Naive thymus-derived CD8-positive, alpha-beta T cell (primary cell): Measurements from ENCODE around the gene KLHDC9. TPM values are rescaled to one million over a fixed set of nuclear protein-coding genes. Genes with fewer than 3 reads are reported as not detected.

ENCODE experiments used
- ATAC-seq, 2 donors: fragments of 150-1000 bp; cut with Tn5 transposase in 1 of 2; sonication (Bioruptor Pico), chemical (Tn5 transposase) in 1 of 2; 1 replicate in 1 of 2; 2 replicates in 1 of 2; pipeline ENCODE4 v1.10.0; 2021; ENCODE audit warnings: mild to moderate bottlenecking in 2 of 2, moderate library complexity in 2 of 2
- POLR2A ChIA-PET: fragments of 350-600 bp; sonication (Branson Sonifier 250); formaldehyde crosslinking; loops from one replicate; lab custom pipeline; 2021; ENCODE audit warnings: antibody characterized with exemption; lab: Charles Lee
- DNase-seq, 10 donors: peaks; one replicate each; pipeline versions ENCODE4 v3.0.0 to v3.0.0-alpha.2; 2020 to 2022
- H3K27ac Mint-ChIP-seq, 10 donors: one replicate each; pipeline ENCODE4 v1.8.0; 2020 to 2022; ENCODE audit warnings: mild to moderate bottlenecking in 10 of 10, mixed read lengths in 10 of 10, moderate library complexity in 4 of 10, inconsistent platforms in 1 of 10
- H3K27me3 Mint-ChIP-seq, 5 donors: one replicate each; pipeline ENCODE4 v1.8.0; 2021 to 2022; ENCODE audit warnings: mixed read lengths in 5 of 5
- H3K36me3 Mint-ChIP-seq, 3 donors: one replicate each; pipeline ENCODE4 v1.8.0; 2020 to 2022; ENCODE audit warnings: mixed read lengths in 3 of 3, mild to moderate bottlenecking in 2 of 3, inconsistent platforms in 1 of 3
- H3K4me1 Mint-ChIP-seq, 4 donors: one replicate each; pipeline ENCODE4 v1.8.0; 2021 to 2022; ENCODE audit warnings: mixed read lengths in 4 of 4
- H3K4me3 Mint-ChIP-seq, 10 donors: one replicate each; pipeline ENCODE4 v1.8.0; 2020 to 2022; ENCODE audit warnings: mild to moderate bottlenecking in 10 of 10, mixed read lengths in 10 of 10, moderate library complexity in 6 of 10, inconsistent platforms in 1 of 10
- H3K9me3 Mint-ChIP-seq, 9 donors: one replicate each; pipeline ENCODE4 v1.8.0; 2020 to 2022; ENCODE audit warnings: mixed read lengths in 9 of 9, mild to moderate bottlenecking in 3 of 9, inconsistent platforms in 1 of 9, moderate library complexity in 1 of 9
- polyA plus RNA-seq, 3 donors: library from polyadenylated mRNA; unstranded; fragments of 300-500 nt; fragmentation: Illumina TruSeq; gene quantifications; one replicate each; pipeline ENCODE4 v1.2.3, GENCODE V29; 2021
- total RNA-seq, 8 experiments: library from RNA in 2 of 8; stranded (reverse) in 2 of 8; gene quantifications; one replicate each; pipeline ENCODE4 v1.2.3 and lab custom pipeline; 2021 to 2026

Gene KLHDC9
- total and polyA plus RNA-seq, 5 experiments from 2014 or later: 0.30 to 1.5 (median 0.62) TPM

DNA sequence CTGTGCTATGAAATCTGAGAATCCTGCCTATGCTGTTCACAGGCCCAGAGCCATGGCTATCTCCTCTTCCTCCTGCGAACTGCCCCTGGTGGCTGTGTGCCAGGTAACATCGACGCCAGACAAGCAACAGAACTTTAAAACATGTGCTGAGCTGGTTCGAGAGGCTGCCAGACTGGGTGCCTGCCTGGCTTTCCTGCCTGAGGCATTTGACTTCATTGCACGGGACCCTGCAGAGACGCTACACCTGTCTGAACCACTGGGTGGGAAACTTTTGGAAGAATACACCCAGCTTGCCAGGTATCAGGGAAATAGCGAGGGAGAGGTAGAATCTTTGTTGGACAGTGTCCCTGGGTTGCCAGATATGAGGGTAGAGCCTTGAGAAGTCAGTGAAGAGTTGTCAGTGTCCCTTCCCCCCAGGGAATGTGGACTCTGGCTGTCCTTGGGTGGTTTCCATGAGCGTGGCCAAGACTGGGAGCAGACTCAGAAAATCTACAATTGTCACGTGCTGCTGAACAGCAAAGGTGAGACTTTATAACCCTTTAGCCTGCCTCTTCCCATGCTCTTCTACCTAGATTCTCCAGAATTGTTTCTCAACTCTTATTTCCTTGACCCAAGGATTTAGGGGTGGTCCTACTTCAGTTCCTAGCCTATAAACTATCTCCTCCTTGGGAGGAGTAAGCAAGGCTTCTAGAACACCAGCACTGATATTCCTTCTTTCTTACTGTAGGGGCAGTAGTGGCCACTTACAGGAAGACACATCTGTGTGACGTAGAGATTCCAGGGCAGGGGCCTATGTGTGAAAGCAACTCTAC is 21.1 kb downstream of the KLHDC9 start:
- Mint-ChIP-seq H3K4me1 (peaks cover 22 to 80% (median 54%) of the 10 kb centered on the region in 4 donors), H3K9me3 (no peaks in the 10 kb centered on the region), H3K27me3 (no peaks in the 10 kb centered on the region), H3K4me3 (peak overlapping the region; percentile 91 to 97 (median 95)), H3K27ac (peak overlapping the region; percentile 77 to 98 (median 94)), H3K36me3 (peaks cover 0 to 43% (median 4%) of the 10 kb centered on the region in 3 donors)
- peak; percentile 47 to 62 for ATAC-seq
- POLR2A ChIA-PET: interaction anchor here (0.6 to 2.4 kb wide), 4 partner anchors 9 to 272 kb away, joined by 3 to 12 read pairs (median 6); no protein-coding TSS in a partner anchor
- peak; percentile 17 to 73 (median 51) for DNase-seq

DNA sequence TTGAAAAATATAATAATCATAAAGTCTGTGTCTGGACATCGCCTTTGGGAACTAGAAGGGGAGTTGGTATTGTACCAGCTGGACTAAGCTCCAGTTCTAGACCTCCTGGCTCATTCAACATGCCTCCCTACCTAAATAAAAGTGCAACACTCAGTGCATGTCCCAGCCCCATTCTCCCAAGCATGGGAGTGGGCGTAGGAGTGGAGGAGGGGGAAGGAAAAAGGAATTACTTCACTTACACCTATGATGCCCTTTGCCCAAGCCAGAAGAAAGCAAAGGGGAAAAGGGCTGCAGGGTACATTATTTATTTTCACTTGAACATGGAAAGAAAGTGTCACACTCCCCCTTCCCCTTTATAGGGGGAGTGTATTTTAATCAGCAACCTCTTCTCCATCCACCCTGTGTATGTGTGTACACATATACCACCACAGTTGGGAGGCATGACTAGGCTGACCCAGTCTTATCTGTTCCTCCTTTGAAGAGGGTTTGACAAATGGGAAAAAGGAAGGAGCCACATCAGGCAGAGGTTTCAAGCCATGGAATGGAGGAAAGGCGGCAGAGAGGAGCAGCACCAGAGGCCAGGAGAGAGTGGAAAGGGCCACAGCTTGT is 23.0 kb downstream of the KLHDC9 start:
- Mint-ChIP-seq H3K27ac (peak overlapping the region in 6 of 10 donors; percentile 1 to 80 (median 30)), H3K4me1 (peaks cover 21 to 68% (median 42%) of the 10 kb centered on the region in 4 donors), H3K36me3 (peaks cover 0 to 56% (median 8%) of the 10 kb centered on the region in 3 donors), H3K4me3 (no peak overlapping the region), H3K9me3 (no peaks in the 10 kb centered on the region), H3K27me3 (no peaks in the 10 kb centered on the region)
- ATAC-seq (no peak), DNase-seq (no peak)
- POLR2A ChIA-PET: interaction anchor here (1.3 to 1.8 kb wide), 2 partner anchors 12 to 24 kb away, joined by 3 to 8 read pairs; partner anchors contain the start of gene DEDD

DNA sequence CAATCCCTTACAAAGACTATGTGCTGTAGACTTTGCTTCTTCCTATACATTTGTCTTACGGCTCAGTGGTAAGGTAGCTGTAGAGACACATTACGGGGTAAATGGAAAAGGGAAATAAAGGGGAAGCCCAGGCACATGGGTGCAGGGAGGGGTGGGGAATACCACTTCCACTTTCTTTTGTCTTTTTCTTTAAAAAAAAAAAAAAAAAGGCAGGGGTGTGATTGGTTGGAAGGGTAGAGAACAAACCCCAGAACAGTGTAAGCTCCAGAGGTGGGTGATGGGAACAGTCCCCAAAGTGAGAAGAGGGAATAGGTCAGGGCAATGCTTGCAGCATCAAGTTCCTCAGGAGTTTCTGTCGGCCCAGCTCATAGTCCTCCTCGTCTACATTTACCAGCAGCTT is 23.7 kb downstream of the KLHDC9 start:
- H3K9me3 Mint-ChIP-seq: no peaks in the 10 kb centered on the region
- POLR2A ChIA-PET: interaction anchor here (0.6 to 1.8 kb wide), 6 partner anchors 11 to 713 kb away, joined by 3 to 8 read pairs (median 3); partner anchors contain the start of genes DEDD and UFC1
- H3K27me3 Mint-ChIP-seq: no peaks in the 10 kb centered on the region
- H3K36me3 Mint-ChIP-seq: peaks cover 0 to 61% (median 8%) of the 10 kb centered on the region in 3 donors
- no peak overlapping the region for H3K4me3 Mint-ChIP-seq
- H3K27ac Mint-ChIP-seq: peak overlapping the region in 3 of 10 donors; percentile 32 to 59 (median 53)
- H3K4me1 Mint-ChIP-seq: peaks cover 22 to 65% (median 40%) of the 10 kb centered on the region in 4 donors
- no peak for ATAC-seq
- no peak for DNase-seq

DNA sequence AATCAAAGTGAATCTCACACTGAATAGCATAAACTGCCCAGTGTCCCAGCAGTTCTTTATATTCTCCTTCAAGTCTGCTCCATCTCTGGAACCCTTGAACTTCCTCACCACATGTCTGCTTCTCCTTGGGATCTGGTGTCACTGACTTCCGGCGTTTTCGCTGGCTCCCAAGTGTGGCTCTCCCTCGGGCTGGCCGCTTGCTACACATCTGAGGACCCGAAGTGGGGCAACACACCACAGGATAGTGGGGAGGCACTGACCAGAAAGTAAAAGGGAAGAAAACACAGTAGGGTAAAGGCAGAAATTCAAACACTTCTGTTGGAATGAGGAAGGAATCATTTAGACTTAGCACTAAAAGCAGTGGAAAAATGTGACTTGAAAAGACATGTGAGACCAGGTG is 24.8 kb downstream of the KLHDC9 start:
- Mint-ChIP-seq H3K4me3 (no peak overlapping the region), H3K27me3 (no peaks in the 10 kb centered on the region), H3K36me3 (peaks cover 0 to 72% (median 10%) of the 10 kb centered on the region in 3 donors), H3K27ac (peak overlapping the region in 5 of 10 donors; percentile 32 to 87 (median 70)), H3K4me1 (peaks cover 23 to 65% (median 41%) of the 10 kb centered on the region in 4 donors), H3K9me3 (no peaks in the 10 kb centered on the region)
- DNase-seq (no peak), ATAC-seq (no peak)
- POLR2A ChIA-PET: no interaction called here

DNA sequence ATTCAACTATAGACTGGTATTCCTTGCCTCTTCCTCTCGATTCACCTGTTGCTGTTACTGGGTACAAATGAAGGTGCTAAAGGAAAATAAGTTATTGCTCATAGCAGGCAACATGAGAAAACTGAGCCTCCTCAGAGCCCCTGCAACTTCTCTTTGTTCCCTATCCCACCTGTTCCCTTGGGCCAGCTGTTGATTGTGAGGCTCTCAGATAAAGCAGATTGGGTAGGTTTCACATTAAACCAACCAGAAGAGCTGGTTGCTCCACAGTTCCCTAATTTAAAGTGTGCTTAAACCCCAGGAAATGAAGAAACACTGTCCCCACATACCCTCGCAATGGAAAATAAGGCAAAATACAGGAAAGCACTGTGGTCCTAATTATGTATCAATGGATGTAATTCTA is 29.5 kb downstream of the KLHDC9 start:
- ATAC-seq (no peak), DNase-seq (no peak)
- Mint-ChIP-seq H3K9me3 (no peaks in the 10 kb centered on the region), H3K27me3 (no peaks in the 10 kb centered on the region), H3K27ac (peak overlapping the region in 8 of 10 donors; percentile 29 to 82 (median 71)), H3K4me1 (peaks cover 38 to 65% (median 60%) of the 10 kb centered on the region in 4 donors), H3K4me3 (peak overlapping the region in 3 of 10 donors; percentile 21 to 67 (median 34)), H3K36me3 (peaks cover 0 to 63% (median 8%) of the 10 kb centered on the region in 3 donors)
- POLR2A ChIA-PET: interaction anchor here (0.9 to 3.1 kb wide), 7 partner anchors 10 to 89 kb away, joined by 3 to 12 read pairs (median 4); partner anchors contain the start of genes NIT1, PFDN2, TSTD1 and USF1

DNA sequence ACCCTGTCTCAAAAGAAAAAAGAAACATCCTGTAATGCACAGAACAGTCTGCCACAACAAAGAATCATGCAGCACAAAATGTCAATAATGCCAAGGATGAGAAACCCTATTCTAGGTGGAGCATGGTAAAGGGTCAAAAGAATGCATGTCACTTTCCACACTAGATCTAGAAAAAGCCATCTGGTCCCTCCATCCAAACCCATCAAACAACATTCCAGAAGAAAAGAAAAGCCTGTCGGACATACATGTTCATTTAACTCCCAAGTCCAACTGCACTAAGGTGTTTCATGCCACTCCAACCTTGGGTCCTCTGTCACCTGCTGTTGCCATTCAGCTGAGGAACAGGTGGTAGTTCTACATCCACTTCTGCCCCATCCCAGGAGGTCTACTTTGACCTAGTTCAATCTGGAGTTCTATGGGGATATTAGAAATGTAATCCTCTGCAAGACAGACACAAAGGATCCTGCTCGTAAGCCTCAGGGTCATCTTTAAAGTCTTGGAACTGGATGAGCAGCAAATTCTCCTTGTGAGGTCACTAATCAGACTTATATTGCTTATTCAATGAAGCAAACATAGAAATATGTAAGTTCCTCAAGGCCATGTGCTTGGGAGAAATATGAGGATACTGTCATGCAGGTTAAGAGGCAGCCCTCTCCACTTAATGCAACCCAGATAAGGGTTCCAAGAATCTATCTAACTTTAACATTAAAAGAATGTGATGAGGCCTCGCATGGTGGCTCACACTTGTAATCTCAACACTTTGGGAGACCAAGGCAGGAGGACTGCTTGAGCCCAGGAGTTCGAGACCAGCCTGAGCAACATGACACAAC is 30.6 kb downstream of the KLHDC9 start:
- H3K4me3 Mint-ChIP-seq: peak overlapping the region in 7 of 10 donors; percentile 11 to 67 (median 34)
- H3K9me3 Mint-ChIP-seq: no peaks in the 10 kb centered on the region
- peaks cover 38 to 62% (median 60%) of the 10 kb centered on the region in 4 donors for H3K4me1 Mint-ChIP-seq
- no peak for ATAC-seq
- POLR2A ChIA-PET: interaction anchor here (0.6 to 3.1 kb wide), 6 partner anchors 11 to 89 kb away, joined by 3 to 12 read pairs (median 5); partner anchors contain the start of genes NIT1, PFDN2 and USF1
- peak in 2 of 10 donors; percentile 6 to 9 for DNase-seq
- no peaks in the 10 kb centered on the region for H3K27me3 Mint-ChIP-seq
- H3K27ac Mint-ChIP-seq: peak overlapping the region in 8 of 10 donors; percentile 30 to 82 (median 70)
- peaks cover 0 to 52% (median 6%) of the 10 kb centered on the region in 3 donors for H3K36me3 Mint-ChIP-seq

DNA sequence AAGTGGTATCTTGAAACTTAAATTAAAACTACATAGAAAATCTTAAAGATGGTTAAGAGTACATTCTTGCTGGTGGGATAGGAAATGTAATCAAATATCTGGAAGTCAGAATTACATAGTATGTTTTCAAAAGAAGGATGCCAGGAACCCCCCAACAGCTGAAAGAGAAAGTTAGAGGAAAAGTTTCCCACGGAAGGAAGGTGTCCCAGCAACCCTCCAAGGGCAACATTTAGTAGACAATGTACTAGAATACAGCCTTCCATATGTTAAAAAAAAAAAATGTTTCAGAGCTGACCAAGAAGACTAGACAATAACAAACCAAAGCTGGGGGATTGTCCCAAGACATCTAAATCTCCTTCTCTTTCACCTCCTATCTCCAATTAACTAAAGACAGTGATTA is 32.1 kb downstream of the KLHDC9 start:
- DNase-seq (no peak), ATAC-seq (no peak)
- no peaks in the 10 kb centered on the region for H3K9me3 Mint-ChIP-seq
- H3K4me1 Mint-ChIP-seq: peaks cover 42 to 67% (median 64%) of the 10 kb centered on the region in 4 donors
- peak overlapping the region in 4 of 10 donors; percentile 12 to 50 (median 22) for H3K4me3 Mint-ChIP-seq
- H3K27me3 Mint-ChIP-seq: no peaks in the 10 kb centered on the region
- H3K27ac Mint-ChIP-seq: peak overlapping the region in 5 of 10 donors; percentile 1 to 96 (median 49)
- POLR2A ChIA-PET: interaction anchor here (2.7 to 3.5 kb wide), 2 partner anchors 11 to 60 kb away, joined by 14 to 20 read pairs; partner anchors contain the start of gene ARHGAP30
- H3K36me3 Mint-ChIP-seq: peaks cover 0 to 38% (median 6%) of the 10 kb centered on the region in 3 donors

DNA sequence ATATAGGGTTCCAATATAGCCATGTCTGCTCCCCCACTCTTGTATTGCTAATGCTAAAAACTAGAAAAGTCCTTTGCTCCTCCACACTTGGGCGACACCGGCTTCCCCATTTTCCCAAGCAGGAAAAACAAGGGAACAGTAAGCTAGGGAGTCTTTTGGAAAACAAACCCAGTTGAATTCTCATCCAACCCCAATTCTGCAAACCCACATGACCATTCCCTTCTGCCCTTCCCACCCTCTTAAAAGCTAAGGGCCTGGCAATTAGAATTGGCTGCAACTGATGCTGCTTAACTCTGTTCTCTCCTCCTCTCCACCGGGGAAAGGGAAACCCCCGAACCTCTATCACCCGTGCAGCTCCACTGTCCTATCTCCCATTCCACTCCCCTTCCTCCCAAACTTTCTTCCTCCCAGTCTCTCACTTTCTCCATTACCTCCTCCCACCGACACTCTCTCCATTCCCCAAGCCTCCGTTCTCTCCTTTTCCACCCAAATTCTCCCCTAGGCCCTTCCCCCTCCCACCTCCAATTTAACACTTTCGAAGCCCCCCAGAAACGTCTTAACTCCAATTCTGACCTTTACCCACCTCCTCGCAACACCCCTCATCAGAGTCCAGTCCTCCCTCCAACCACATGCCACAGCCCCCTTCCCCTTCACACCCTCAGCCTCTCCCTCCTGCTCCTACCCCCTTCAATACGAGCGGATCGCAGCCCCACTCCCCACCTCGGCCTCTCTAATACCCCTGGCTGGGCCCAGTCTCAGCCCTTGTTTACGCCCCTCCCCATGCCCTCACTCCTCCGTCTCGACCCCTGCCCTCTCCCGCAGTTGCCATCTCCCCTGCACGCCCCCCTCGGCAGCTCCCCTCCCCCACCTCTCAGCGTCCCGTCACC is 33.6 kb downstream of the KLHDC9 start:
- no peak overlapping the region for H3K4me3 Mint-ChIP-seq
- H3K4me1 Mint-ChIP-seq: peaks cover 36 to 65% (median 61%) of the 10 kb centered on the region in 4 donors
- peak in 1 of 10 donors; percentile 21 for DNase-seq
- H3K27ac Mint-ChIP-seq: peak overlapping the region in 2 of 10 donors; percentile 92 to 96
- POLR2A ChIA-PET: interaction anchor here (0.6 to 3.5 kb wide), 20 partner anchors 9 to 335 kb away, joined by 3 to 26 read pairs (median 6); partner anchors contain the start of genes ARHGAP30, F11R, LY9 and NDUFS2
- H3K36me3 Mint-ChIP-seq: peaks cover 0 to 25% (median 2%) of the 10 kb centered on the region in 3 donors
- no peaks in the 10 kb centered on the region for H3K27me3 Mint-ChIP-seq
- ATAC-seq: no peak
- no peaks in the 10 kb centered on the region for H3K9me3 Mint-ChIP-seq

DNA sequence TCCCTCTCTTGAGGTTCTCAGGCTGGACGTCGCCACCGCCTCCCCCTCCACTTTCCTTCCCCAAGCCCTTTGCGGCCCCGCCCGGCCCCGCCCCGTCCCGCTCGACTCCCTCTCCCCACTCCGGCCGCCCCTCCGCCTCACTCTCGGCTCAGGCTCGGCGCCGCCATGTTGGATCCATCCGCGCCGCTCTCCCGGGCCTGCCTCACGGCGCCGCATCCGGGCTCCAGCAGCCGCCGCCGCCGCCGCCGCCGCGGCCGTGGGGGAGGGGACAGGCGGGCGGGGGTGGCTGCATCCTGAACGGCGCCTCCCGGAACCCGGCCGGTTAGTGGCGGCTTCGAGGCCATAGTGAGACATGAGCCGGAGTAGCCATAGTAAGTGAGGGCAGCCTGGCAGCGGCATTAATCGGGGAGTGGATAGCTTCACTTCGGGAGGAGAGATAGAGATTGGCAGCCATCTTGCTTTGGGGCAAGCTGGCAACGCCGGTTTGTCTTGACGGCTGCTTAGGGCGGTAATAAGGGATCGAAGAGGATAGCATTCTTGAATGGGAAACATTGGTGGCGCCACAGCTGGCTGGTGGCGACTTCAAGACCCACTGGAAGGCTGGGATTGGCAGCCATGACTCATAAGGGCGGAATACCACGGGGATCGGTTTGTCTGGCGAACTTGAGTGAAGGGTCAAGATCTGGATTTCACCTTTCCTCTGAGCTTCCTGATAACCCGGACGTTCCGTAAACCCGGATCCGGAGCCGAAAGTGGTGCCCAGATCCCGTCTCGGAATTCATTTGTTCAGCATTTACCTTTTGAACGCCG is 34.5 kb downstream of the KLHDC9 start, which contains the start of gene DEDD:
Gene DEDD (minus strand): TSS at position 258 of the 810 bp plus-strand sequence. CDS start 8,205 bp downstream, outside the sequence.
- H3K27ac Mint-ChIP-seq: peak within 1 kb of the TSS in 2 of 10 donors; percentile 92 to 96
- no peaks in the 10 kb centered on the region for H3K9me3 Mint-ChIP-seq
- H3K4me1 Mint-ChIP-seq: peaks cover 33 to 62% (median 55%) of the 10 kb centered on the region in 4 donors
- H3K27me3 Mint-ChIP-seq: no peaks in the 10 kb centered on the region
- POLR2A ChIA-PET: interaction anchor here (0.6 to 3.5 kb wide), 27 partner anchors 8 to 336 kb away, joined by 3 to 26 read pairs (median 5); partner anchors contain the start of genes ARHGAP30, F11R, LY9 and NDUFS2
- DNase-seq: peak; percentile 74 to 95 (median 88)
- peaks cover 0 to 16% (median 0%) of the 10 kb centered on the region in 3 donors for H3K36me3 Mint-ChIP-seq
- no peak within 1 kb of the TSS for H3K4me3 Mint-ChIP-seq
- peak; percentile 95 for ATAC-seq
